HUES64 (cell line): ENCODE data around the gene AVPR2.
A peak's percentile ranks its signal among the peaks of the same experiment; 100 is the strongest.

Experiments
- H3K27ac ChIP-seq: 2 replicates; pipeline ENCODE4 v1.7.0; 2013; ENCODE audit warnings: low read depth, low read length, inconsistent platforms
- H3K27me3 ChIP-seq: 2 replicates; pipeline ENCODE4 v1.6.1; 2013; ENCODE audit warnings: mild to moderate bottlenecking, low read length; ENCODE audit not compliant: insufficient read depth
- H3K36me3 ChIP-seq: 2 replicates; pipeline ENCODE4 v1.6.1; 2013; ENCODE audit warnings: mild to moderate bottlenecking, low read length; ENCODE audit not compliant: insufficient read depth
- H3K4me1 ChIP-seq: 2 replicates; pipeline ENCODE4 v1.6.1; 2013; ENCODE audit warnings: mild to moderate bottlenecking, low read length, moderate library complexity; ENCODE audit not compliant: insufficient read depth
- H3K4me3 ChIP-seq: 2 replicates; pipeline ENCODE4 v1.5.1; 2013; ENCODE audit warnings: mild to moderate bottlenecking, low read length, moderate library complexity
- H3K9ac ChIP-seq: 2 replicates; pipeline ENCODE4 v1.6.1; 2013; ENCODE audit warnings: mild to moderate bottlenecking, low read depth, low read length
- H3K9me3 ChIP-seq: 2 replicates; pipeline ENCODE4 v1.6.1; 2013; ENCODE audit warnings: low read depth, low read length; ENCODE audit not compliant: insufficient read depth
- WGBS: fragments of 150-250, 120-280 bp; methylation state at CpG from one replicate; pipeline ENCODE4 v1.1.7; 2013; ENCODE audit warnings: missing lambda C conversion rate; 5-methylcytosine and 5-hydroxymethylcytosine counted together

Gene AVPR2

GRCh38 chrX:153938226-153938786, 33.8 kb downstream of the AVPR2 start:
- no peak overlapping the region for H3K9ac ChIP-seq
- H3K4me3 ChIP-seq, result no peak overlapping the region
- H3K27me3 ChIP-seq, result no peaks in the 10 kb centered on the region
- H3K27ac ChIP-seq, result no peak overlapping the region
- no peaks in the 10 kb centered on the region for H3K9me3 ChIP-seq
- H3K4me1 ChIP-seq, result no peaks in the 10 kb centered on the region
- 95% methylated on average over 10 of the region's 10 CpGs for WGBS
- no peaks in the 10 kb centered on the region for H3K36me3 ChIP-seq

GRCh38 chrX:153939573-153939972, 35.1 kb downstream of the AVPR2 start:
- no peak overlapping the region for H3K9ac ChIP-seq
- no peak overlapping the region for H3K27ac ChIP-seq
- H3K36me3 ChIP-seq, result no peaks in the 10 kb centered on the region
- 47% methylated on average over 7 of the region's 7 CpGs for WGBS
- no peak overlapping the region for H3K4me3 ChIP-seq
- no peaks in the 10 kb centered on the region for H3K9me3 ChIP-seq
- H3K27me3 ChIP-seq, result no peaks in the 10 kb centered on the region
- no peaks in the 10 kb centered on the region for H3K4me1 ChIP-seq

GRCh38 chrX:153941336-153942252, 37.1 kb downstream of the AVPR2 start:
- 17% methylated on average over 16 of the region's 23 CpGs for WGBS
- no peak overlapping the region for H3K9ac ChIP-seq
- peak overlapping the region; percentile 56; the same call in 1 of the 2 replicates for H3K27ac ChIP-seq

GRCh38 chrX:153944140-153944799, 39.8 kb downstream of the AVPR2 start, which contains the start of gene RENBP:
RENBP (minus strand) TSS chrX:153944643; CDS start chrX:153944610, 33 bp downstream.
- Histone ChIP-seq H3K36me3 (peaks cover 9% of the 10 kb centered on the region; the same call in 1 of the 2 replicates), H3K9ac (no peak within 1 kb of the TSS), H3K4me1 (0 out of 2 replicates have a peak, but pooled peaks cover 5% of the 10 kb centered on the region), H3K9me3 (no peaks in the 10 kb centered on the region), H3K27ac (no peak within 1 kb of the TSS), H3K4me3 (peak within 1 kb of the TSS; percentile 36), H3K27me3 (no peaks in the 10 kb centered on the region)
- WGBS, result 27% methylated on average over 30 of the region's 31 CpGs

More at GRCh38 chrX:153941336-153942252, 37.1 kb downstream of the AVPR2 start:
- Histone ChIP-seq H3K4me1 (no peaks in the 10 kb centered on the region), H3K36me3 (no peaks in the 10 kb centered on the region), H3K9me3 (no peaks in the 10 kb centered on the region), H3K4me3 (peak overlapping the region; percentile 20; the same call in 1 of the 2 replicates), H3K27me3 (no peaks in the 10 kb centered on the region)

- H3K27me3 ChIP-seq, result no peaks in the 10 kb centered on the region
- H3K4me3 ChIP-seq, result 0 out of 2 replicates have a peak overlapping the region, but pooled peaks have one; percentile 36
- H3K36me3 ChIP-seq, result peaks cover 14% of the 10 kb centered on the region
- H3K9me3 ChIP-seq, result no peaks in the 10 kb centered on the region
- H3K9ac ChIP-seq, result no peak overlapping the region
- no peak overlapping the region for H3K27ac ChIP-seq
- WGBS, result 34% methylated on average over 6 of the region's 6 CpGs
- H3K4me1 ChIP-seq, result 0 out of 2 replicates have a peak, but pooled peaks cover 5% of the 10 kb centered on the region
Observed at GRCh38 chrX:153944800-153945150, 40.3 kb downstream of the AVPR2 start.

- Histone ChIP-seq H3K9ac (no peak overlapping the region), H3K9me3 (no peaks in the 10 kb centered on the region), H3K27ac (no peak overlapping the region), H3K4me3 (no peak overlapping the region), H3K27me3 (no peaks in the 10 kb centered on the region), H3K36me3 (peaks cover 28% of the 10 kb centered on the region), H3K4me1 (0 out of 2 replicates have a peak, but pooled peaks cover 5% of the 10 kb centered on the region)
- 96% methylated on average over 24 of the region's 24 CpGs for WGBS
Observed at GRCh38 chrX:153945956-153946943, 41.8 kb downstream of the AVPR2 start.

GRCh38 chrX:153947009-153947769, 42.7 kb downstream of the AVPR2 start:
- 0 out of 2 replicates have a peak, but pooled peaks cover 5% of the 10 kb centered on the region for H3K4me1 ChIP-seq
- peaks cover 38% of the 10 kb centered on the region for H3K36me3 ChIP-seq
- peak overlapping the region; percentile 84; the same call in 1 of the 2 replicates for H3K27ac ChIP-seq
- 59% methylated on average over 13 of the region's 19 CpGs for WGBS
- H3K27me3 ChIP-seq, result no peaks in the 10 kb centered on the region
- no peaks in the 10 kb centered on the region for H3K9me3 ChIP-seq
- H3K4me3 ChIP-seq, result no peak overlapping the region
- no peak overlapping the region for H3K9ac ChIP-seq

GRCh38 chrX:153948002-153948466, 43.6 kb downstream of the AVPR2 start:
- Histone ChIP-seq H3K27ac (peak overlapping the region; percentile 84), H3K4me1 (0 out of 2 replicates have a peak, but pooled peaks cover 5% of the 10 kb centered on the region), H3K9me3 (no peaks in the 10 kb centered on the region), H3K9ac (0 out of 2 replicates have a peak overlapping the region, but pooled peaks have one; percentile 19), H3K27me3 (no peaks in the 10 kb centered on the region), H3K36me3 (peaks cover 46% of the 10 kb centered on the region), H3K4me3 (no peak overlapping the region)
- WGBS, result 55% methylated on average over 5 of the region's 10 CpGs

GRCh38 chrX:153948847-153949805, 44.7 kb downstream of the AVPR2 start:
- Histone ChIP-seq H3K9ac (no peak overlapping the region), H3K36me3 (peaks cover 56% of the 10 kb centered on the region), H3K27ac (peak overlapping the region; percentile 84), H3K27me3 (no peaks in the 10 kb centered on the region), H3K4me3 (no peak overlapping the region), H3K4me1 (0 out of 2 replicates have a peak, but pooled peaks cover 5% of the 10 kb centered on the region), H3K9me3 (no peaks in the 10 kb centered on the region)
- WGBS, result 77% methylated on average over 25 of the region's 30 CpGs
